Activated CD8-positive, alpha-beta T cell treated with anti-CD3 and anti-CD28 coated beads for 36 hours (primary cell): Measurements from ENCODE around the gene AKAP5. TPM values are rescaled to one million over a fixed set of nuclear protein-coding genes. Genes with fewer than 3 reads are reported as not detected.

Experiments used
- ATAC-seq: fragments of 200-7000 bp; cut with Tn5 transposase; one replicate; pipeline ENCODE4 v1.10.0; 2021; ENCODE audit warnings: mild to moderate bottlenecking, moderate library complexity
- CTCF ChIA-PET: fragments of 350-600 bp; sonication (Branson Sonifier 250); formaldehyde crosslinking; loops from one replicate; lab custom pipeline; 2021; ENCODE audit warnings: antibody characterized with exemption; lab: Charles Lee
- POLR2A ChIA-PET: fragments of 350-600 bp; sonication (Branson Sonifier 250); formaldehyde crosslinking; loops from one replicate; lab custom pipeline; 2021; ENCODE audit warnings: antibody characterized with exemption; lab: Charles Lee
- DNase-seq: peaks from one replicate; pipeline ENCODE4 v3.0.0-alpha.2; 2020
- H3K27ac Mint-ChIP-seq: one replicate; pipeline ENCODE4 v1.8.0; 2021; ENCODE audit warnings: mild to moderate bottlenecking, mixed read lengths
- H3K27me3 Mint-ChIP-seq: one replicate; pipeline ENCODE4 v1.8.0; 2021; ENCODE audit warnings: mixed read lengths
- H3K36me3 Mint-ChIP-seq: one replicate; pipeline ENCODE4 v1.8.0; 2021; ENCODE audit warnings: low read depth, mixed read lengths
- H3K4me1 Mint-ChIP-seq: one replicate; pipeline ENCODE4 v1.8.0; 2021; ENCODE audit warnings: low read depth, mixed read lengths
- H3K4me3 Mint-ChIP-seq: one replicate; pipeline ENCODE4 v1.8.0; 2021; ENCODE audit warnings: mild to moderate bottlenecking, moderate library complexity, mixed read lengths
- H3K9me3 Mint-ChIP-seq: one replicate; pipeline ENCODE4 v1.8.0; 2021; ENCODE audit warnings: mixed read lengths
- CTCF ChIP-seq: fragments of 200-600 bp; IDR thresholded peaks from one replicate; pipeline ENCODE4 v1.8.0; 2022; ENCODE audit warnings: antibody characterized with exemption, mild to moderate bottlenecking
- intact Hi-C: fragments of 100-400 bp; cut with micrococcal nuclease; formaldehyde crosslinking; loops from one replicate; pipeline ENCODE4 v1.10.0; 2022
- total RNA-seq, 2 experiments: library from RNA; stranded (reverse); gene quantifications; one replicate each; pipeline ENCODE4 v1.2.3, GENCODE V29; 2021

The AKAP5 gene
- total RNA-seq, 2 experiments from 2014 or later = 1.3 to 1.6 TPM

- H3K27ac Mint-ChIP-seq = no peak overlapping the region
- peaks cover 41% of the 10 kb centered on the region for H3K4me1 Mint-ChIP-seq
- H3K27me3 Mint-ChIP-seq = no peaks in the 10 kb centered on the region
- no peaks in the 10 kb centered on the region for H3K9me3 Mint-ChIP-seq
- peaks cover 62% of the 10 kb centered on the region for H3K36me3 Mint-ChIP-seq
- H3K4me3 Mint-ChIP-seq = no peak overlapping the region
- POLR2A ChIA-PET = interaction anchor here (1.0 to 1.3 kb wide), 2 partner anchors 9 to 118 kb away, joined by 3 read pairs; no protein-coding TSS in a partner anchor
- CTCF ChIA-PET = interaction anchor here (5.6 kb wide), 1 partner anchor 12 kb away, joined by 36 read pairs; no protein-coding TSS in a partner anchor
- no peak for ATAC-seq
- no peak for TF ChIP-seq CTCF
- intact Hi-C loops = no loop called here
- no peak for DNase-seq
Observed at GRCh38 chr14:64442300-64442988, 22.9 kb upstream of the AKAP5 start.

GRCh38 chr14:64444140-64444539 lies 21.2 kb upstream of the AKAP5 start:
- H3K4me3 Mint-ChIP-seq = no peak overlapping the region
- no peaks in the 10 kb centered on the region for H3K9me3 Mint-ChIP-seq
- ATAC-seq = no peak
- H3K4me1 Mint-ChIP-seq = peaks cover 40% of the 10 kb centered on the region
- intact Hi-C loops = no loop called here
- ChIA-PET CTCF (interaction anchor here (1.1 to 5.6 kb wide), 2 partner anchors 14 to 35 kb away, joined by 6 to 36 read pairs; no protein-coding TSS in a partner anchor), POLR2A (interaction anchor here (0.6 kb wide), 1 partner anchor 61 kb away, joined by 3 read pairs; the partner anchor contains the start of gene ZBTB1)
- no peak for DNase-seq
- peaks cover 61% of the 10 kb centered on the region for H3K36me3 Mint-ChIP-seq
- no peaks in the 10 kb centered on the region for H3K27me3 Mint-ChIP-seq
- no peak for TF ChIP-seq CTCF
- peak overlapping the region; percentile 94 for H3K27ac Mint-ChIP-seq

- intact Hi-C loops = no loop called here
- DNase-seq (peak; percentile 79), ATAC-seq (peak; percentile 84)
- H3K4me3 Mint-ChIP-seq = peak overlapping the region; percentile 1
- no peaks in the 10 kb centered on the region for H3K9me3 Mint-ChIP-seq
- no peak for TF ChIP-seq CTCF
- peaks cover 48% of the 10 kb centered on the region for H3K4me1 Mint-ChIP-seq
- POLR2A ChIA-PET = interaction anchor here (0.7 to 1.3 kb wide), 8 partner anchors 10 to 60 kb away, joined by 3 to 4 read pairs (median 3); no protein-coding TSS in a partner anchor
- peaks cover 62% of the 10 kb centered on the region for H3K36me3 Mint-ChIP-seq
- H3K27ac Mint-ChIP-seq = peak overlapping the region; percentile 94
- CTCF ChIA-PET = interaction anchor here (1.1 to 5.6 kb wide), 7 partner anchors 9 to 192 kb away, joined by 3 to 36 read pairs (median 5); no protein-coding TSS in a partner anchor
- no peaks in the 10 kb centered on the region for H3K27me3 Mint-ChIP-seq
Observed at GRCh38 chr14:64444984-64445845, 20.1 kb upstream of the AKAP5 start.

- peak overlapping the region; percentile 36 for H3K4me3 Mint-ChIP-seq
- no peaks in the 10 kb centered on the region for H3K27me3 Mint-ChIP-seq
- H3K36me3 Mint-ChIP-seq = peaks cover 58% of the 10 kb centered on the region
- intact Hi-C loops = no loop called here
- TF ChIP-seq CTCF = no peak
- ATAC-seq (peak; percentile 22), DNase-seq (peak; percentile 67)
- H3K27ac Mint-ChIP-seq = peak overlapping the region; percentile 75
- POLR2A ChIA-PET = interaction anchor here (0.7 to 1.8 kb wide), 5 partner anchors 9 to 60 kb away, joined by 3 to 9 read pairs (median 4); partner anchors contain the start of gene MTHFD1
- CTCF ChIA-PET = interaction anchor here (0.8 to 3.0 kb wide), 6 partner anchors 17 to 104 kb away, joined by 3 to 17 read pairs (median 4); no protein-coding TSS in a partner anchor
- no peaks in the 10 kb centered on the region for H3K9me3 Mint-ChIP-seq
- H3K4me1 Mint-ChIP-seq = peaks cover 56% of the 10 kb centered on the region
Observed at GRCh38 chr14:64447876-64448670, 17.2 kb upstream of the AKAP5 start.
